Calu3 (cell line): ENCODE data around the gene HLCS. TPM values are rescaled to one million over a fixed set of nuclear protein-coding genes. Genes with fewer than 3 reads are reported as not detected.

ENCODE experiments used
- BruUV-seq: library from RNA; stranded (reverse); fragments of 400-500 nt; replicated peaks from 2 replicates; lab custom pipeline; 2021; lab: Mats Ljungman, UMichigan
- CTCF ChIA-PET: fragments of 300-600 bp; sonication (Branson Sonifier 250); formaldehyde crosslinking; loops from one replicate; lab custom pipeline; 2022; ENCODE audit warnings: antibody characterized with exemption; lab: Charles Lee
- DNase-seq: peaks from one replicate; pipeline ENCODE4 v3.0.0; 2022
- H3K27ac Mint-ChIP-seq: one replicate; pipeline ENCODE4 v1.8.0; 2022; ENCODE audit warnings: mixed read lengths; ENCODE audit not compliant: unreplicated experiment
- H3K27me3 Mint-ChIP-seq: one replicate; pipeline ENCODE4 v1.8.0; 2022; ENCODE audit warnings: mixed read lengths; ENCODE audit not compliant: unreplicated experiment
- H3K36me3 Mint-ChIP-seq: one replicate; pipeline ENCODE4 v1.8.0; 2022; ENCODE audit warnings: mild to moderate bottlenecking, moderate library complexity, mixed read lengths; ENCODE audit not compliant: insufficient read depth, unreplicated experiment
- H3K4me1 Mint-ChIP-seq: one replicate; pipeline ENCODE4 v1.8.0; 2022; ENCODE audit warnings: mild to moderate bottlenecking, low read depth, mixed read lengths; ENCODE audit not compliant: unreplicated experiment
- H3K4me3 Mint-ChIP-seq: one replicate; pipeline ENCODE4 v1.8.0; 2022; ENCODE audit warnings: mild to moderate bottlenecking, low read depth, moderate library complexity, mixed read lengths; ENCODE audit not compliant: unreplicated experiment
- H3K9me3 Mint-ChIP-seq: one replicate; pipeline ENCODE4 v1.8.0; 2022; ENCODE audit warnings: low read depth, mixed read lengths; ENCODE audit not compliant: unreplicated experiment
- CTCF ChIP-seq: fragments of 200-600 bp; IDR thresholded peaks from one replicate; pipeline ENCODE4 v1.8.0; 2022; ENCODE audit warnings: antibody characterized with exemption; ENCODE audit not compliant: unreplicated experiment
- intact Hi-C: fragments of 100-400 bp; cut with micrococcal nuclease; formaldehyde crosslinking; loops from one replicate; pipeline ENCODE4 v1.10.0; 2022; ENCODE audit not compliant: unreplicated experiment
- total RNA-seq: library from RNA; stranded (reverse); gene quantifications from 2 replicates; pipeline ENCODE4 v1.2.3, GENCODE V29; 2022

Gene HLCS
- total RNA-seq, 1 experiment from 2014 or later = 18.4 TPM

GRCh38 chr21:36756527-36756926, 209.9 kb downstream of the HLCS start:
- no peak for DNase-seq
- no peak for TF ChIP-seq CTCF
- BruUV-seq = no TSS peak
- CTCF ChIA-PET = interaction anchor here (1.5 kb wide), 1 partner anchor 161 kb away, joined by 7 read pairs; no protein-coding TSS in a partner anchor
- Mint-ChIP-seq H3K9me3 (no peaks in the 10 kb centered on the region), H3K4me1 (no peaks in the 10 kb centered on the region), H3K27ac (no peak overlapping the region), H3K27me3 (no peaks in the 10 kb centered on the region), H3K4me3 (no peak overlapping the region), H3K36me3 (no peaks in the 10 kb centered on the region)
- intact Hi-C loops = loop anchor here (5.0 kb wide), 1 partner anchor 171 kb away; no protein-coding TSS in a partner anchor

- CTCF ChIA-PET = no interaction called here
- no peak for DNase-seq
- no peaks in the 10 kb centered on the region for H3K9me3 Mint-ChIP-seq
- TF ChIP-seq CTCF = no peak
- no peak overlapping the region for H3K27ac Mint-ChIP-seq
- intact Hi-C loops = no loop called here
- no TSS peak for BruUV-seq
- H3K36me3 Mint-ChIP-seq = no peaks in the 10 kb centered on the region
- H3K27me3 Mint-ChIP-seq = no peaks in the 10 kb centered on the region
- H3K4me3 Mint-ChIP-seq = no peak overlapping the region
- H3K4me1 Mint-ChIP-seq = no peaks in the 10 kb centered on the region
These were observed 212.1 kb downstream of the HLCS start for GRCh38 chr21:36754241-36754898.

- Mint-ChIP-seq H3K4me1 (no peaks in the 10 kb centered on the region), H3K27ac (no peak overlapping the region), H3K27me3 (no peaks in the 10 kb centered on the region), H3K9me3 (no peaks in the 10 kb centered on the region), H3K4me3 (no peak overlapping the region), H3K36me3 (peaks cover 3% of the 10 kb centered on the region)
- no peak for DNase-seq
- TF ChIP-seq CTCF = no peak
- CTCF ChIA-PET = no interaction called here
- no TSS peak for BruUV-seq
- intact Hi-C loops = no loop called here
These were observed 212.9 kb downstream of the HLCS start for GRCh38 chr21:36753556-36753955.

- no peak overlapping the region for H3K4me3 Mint-ChIP-seq
- no TSS peak for BruUV-seq
- TF ChIP-seq CTCF = no peak
- intact Hi-C loops = no loop called here
- no peak for DNase-seq
- H3K27me3 Mint-ChIP-seq = no peaks in the 10 kb centered on the region
- H3K27ac Mint-ChIP-seq = no peak overlapping the region
- CTCF ChIA-PET = no interaction called here
- no peaks in the 10 kb centered on the region for H3K4me1 Mint-ChIP-seq
- peaks cover 16% of the 10 kb centered on the region for H3K36me3 Mint-ChIP-seq
- H3K9me3 Mint-ChIP-seq = no peaks in the 10 kb centered on the region
These were observed 215.1 kb downstream of the HLCS start for GRCh38 chr21:36751383-36751782.
